NCI-H524 treated with DMSO at 0.1 percent for 48 hours (cell line): ENCODE results near the gene RHCG.

Experiments
- DNase-seq: peaks from one replicate; lab custom pipeline; 2025; lab: John Stamatoyannopoulos, UW

Gene RHCG

DNA sequence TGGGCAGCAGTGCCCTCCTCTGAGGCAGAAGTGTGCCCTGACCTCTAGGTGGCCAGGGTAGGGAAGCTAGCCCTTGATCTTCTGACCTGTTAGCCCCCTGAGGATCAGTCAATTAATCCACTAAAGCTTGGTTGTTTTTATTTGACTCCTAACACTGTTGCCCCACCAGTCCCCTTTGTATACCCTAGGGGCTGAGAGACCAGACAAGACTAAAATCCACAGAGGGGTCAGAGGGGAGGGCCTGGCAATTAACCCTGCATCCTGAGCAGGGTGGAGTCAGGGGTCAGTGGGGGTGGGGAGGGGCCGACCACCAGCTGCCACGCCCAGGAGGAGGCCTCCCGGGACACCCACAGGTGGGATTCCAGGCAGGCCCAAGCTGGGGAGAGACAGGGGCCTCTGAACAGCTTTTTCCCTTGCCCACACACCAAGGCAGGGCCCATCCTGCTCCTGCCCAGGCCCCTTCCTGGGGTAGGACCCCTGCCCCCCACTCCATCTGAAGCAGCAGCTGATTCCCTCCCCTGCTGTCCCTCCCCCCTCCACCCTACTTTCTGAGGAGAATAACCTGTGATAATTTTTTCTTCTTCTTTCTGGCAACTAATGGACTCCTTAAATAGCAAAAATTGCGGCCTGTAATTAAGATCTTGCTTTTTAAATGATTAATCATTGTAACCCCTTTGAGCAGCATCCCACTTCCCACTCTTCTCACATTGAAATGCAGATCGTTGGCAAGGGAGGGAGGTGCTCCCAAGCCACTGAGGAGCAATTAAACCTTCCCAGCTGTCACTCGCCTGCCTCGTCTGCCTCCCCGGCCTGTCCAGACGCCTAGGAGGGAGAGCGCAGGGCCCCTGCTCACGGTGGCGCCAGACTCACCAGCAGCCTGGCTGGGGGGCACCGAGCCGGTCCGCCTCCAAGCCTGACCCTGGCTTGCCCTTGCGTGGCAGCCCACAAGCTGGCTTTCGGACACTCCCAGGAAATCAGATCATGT is 51.9 kb downstream of the RHCG start:
- DNase-seq = peak; percentile 62

DNA sequence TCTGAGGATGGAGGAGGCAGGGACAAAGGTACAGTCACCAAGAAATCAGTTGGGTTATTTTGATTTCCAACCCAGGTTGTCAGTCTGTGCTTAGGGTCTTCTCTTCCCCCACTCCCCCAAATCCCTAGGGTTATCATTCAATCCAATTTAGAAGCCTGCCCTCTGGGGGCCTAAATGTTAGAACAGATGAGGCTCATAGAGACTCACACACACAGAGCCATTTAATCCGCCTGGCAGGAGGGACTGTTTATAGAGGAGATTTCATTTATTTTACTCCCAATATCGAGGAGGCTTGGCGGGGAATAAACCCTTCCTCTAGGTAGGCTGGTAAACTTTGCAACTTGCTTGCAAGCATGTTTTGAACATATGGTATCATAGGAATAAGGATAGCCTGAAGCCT is 52.8 kb downstream of the RHCG start:
- no peak for DNase-seq

DNA sequence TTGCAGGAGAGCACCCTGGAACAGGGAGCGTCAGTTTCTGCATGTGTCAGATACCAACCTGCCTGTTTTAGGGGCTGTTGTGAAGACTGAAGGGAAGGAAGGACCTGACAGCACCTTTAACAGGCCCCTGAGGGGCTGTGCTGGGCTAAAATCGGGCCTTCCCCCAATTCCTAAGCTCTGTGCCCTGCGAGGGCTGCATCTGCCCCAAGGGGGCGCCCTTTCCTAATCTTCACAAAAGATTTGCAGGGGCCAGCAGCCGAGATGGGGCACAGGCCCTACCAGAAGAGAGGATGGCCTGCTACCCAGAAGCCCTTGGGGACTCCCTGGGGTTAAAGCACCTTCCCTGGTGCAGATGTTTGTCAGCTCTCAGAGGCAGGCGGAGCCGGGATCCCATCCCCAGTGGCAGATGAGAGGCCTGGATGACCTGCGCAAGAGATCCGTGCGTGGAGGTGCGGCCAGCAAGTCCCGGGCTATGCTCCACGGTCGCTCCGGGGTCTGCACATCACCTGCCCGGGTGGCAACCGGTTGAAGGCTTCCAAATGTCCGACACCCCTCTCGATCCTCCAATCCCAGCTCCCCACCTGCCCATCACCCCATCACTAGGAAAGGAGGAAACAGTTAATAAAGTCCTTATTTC is 53.6 kb downstream of the RHCG start:
- no peak for DNase-seq

DNA sequence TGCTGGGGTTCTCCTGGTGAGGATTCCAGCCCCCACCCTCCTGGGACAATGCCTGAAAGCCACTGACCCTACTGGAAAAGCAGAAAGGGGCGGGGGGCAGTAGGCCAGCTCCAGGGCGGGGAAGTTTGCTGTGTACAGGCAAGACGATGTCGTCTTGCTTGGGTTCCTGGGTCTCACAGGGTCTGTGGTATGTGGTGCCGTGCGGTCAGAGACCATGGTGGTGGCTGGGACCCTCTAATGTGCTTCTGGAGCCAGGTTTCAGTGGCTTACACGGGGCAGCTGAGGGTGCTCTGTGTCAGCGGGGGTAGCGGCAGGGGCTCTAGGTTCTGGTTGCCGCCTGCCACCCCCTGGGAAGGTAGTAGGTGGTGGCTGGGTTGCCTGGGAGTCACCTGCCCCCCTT is 54.2 kb downstream of the RHCG start:
- no peak for DNase-seq

DNA sequence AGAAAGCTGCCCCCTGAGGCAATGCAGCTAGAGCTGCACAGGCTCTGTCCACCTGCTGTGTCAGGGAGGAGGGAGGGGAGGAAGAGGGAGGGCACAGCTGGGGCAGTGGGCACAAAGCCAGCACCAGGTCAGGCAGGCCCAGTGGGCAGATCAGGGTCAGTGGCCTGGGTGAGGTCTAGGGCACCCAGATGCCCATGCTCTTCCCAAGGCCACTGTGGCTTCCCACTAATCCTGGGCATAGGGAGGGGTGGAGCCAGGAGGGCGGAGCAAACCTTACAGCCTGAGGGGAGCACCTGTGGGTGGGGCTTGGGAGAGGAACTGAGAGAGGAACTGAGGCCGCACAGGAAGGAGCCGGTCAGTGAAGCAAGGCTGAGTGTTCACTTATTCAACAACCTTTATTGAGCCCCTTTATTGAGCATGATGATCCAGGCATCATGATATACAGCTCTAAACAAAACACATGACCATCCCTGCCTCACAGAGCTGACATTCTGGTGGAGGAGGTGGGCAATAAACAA is 55.0 kb downstream of the RHCG start:
- DNase-seq = no peak

- no peak for DNase-seq
Observed at GRCh38 chr15:89439764-89440163, 56.6 kb downstream of the RHCG start.

- DNase-seq = no peak
Observed at GRCh38 chr15:89436560-89437311, 59.6 kb downstream of the RHCG start.

DNA sequence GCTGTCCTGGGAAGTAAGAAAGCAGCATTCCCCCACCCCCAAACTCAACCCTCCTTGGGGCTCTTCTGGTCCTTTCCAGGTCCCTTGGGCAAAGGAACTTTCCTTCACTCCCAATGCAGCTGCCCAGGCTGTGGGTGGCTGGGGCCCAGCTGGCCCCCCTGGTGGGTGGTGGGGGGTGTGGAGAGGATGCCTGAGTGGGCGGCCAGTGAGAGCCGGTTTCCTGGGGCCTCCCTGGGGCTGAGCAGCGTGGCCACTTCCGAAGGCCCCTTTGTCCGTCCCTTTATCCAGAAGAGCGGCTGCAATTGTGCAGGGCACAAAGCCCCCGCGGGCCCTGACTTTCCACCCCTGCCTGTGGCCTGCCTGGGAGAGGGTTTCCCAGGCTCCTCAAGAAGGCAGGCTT is 61.0 kb downstream of the RHCG start:
- no peak for DNase-seq

DNA sequence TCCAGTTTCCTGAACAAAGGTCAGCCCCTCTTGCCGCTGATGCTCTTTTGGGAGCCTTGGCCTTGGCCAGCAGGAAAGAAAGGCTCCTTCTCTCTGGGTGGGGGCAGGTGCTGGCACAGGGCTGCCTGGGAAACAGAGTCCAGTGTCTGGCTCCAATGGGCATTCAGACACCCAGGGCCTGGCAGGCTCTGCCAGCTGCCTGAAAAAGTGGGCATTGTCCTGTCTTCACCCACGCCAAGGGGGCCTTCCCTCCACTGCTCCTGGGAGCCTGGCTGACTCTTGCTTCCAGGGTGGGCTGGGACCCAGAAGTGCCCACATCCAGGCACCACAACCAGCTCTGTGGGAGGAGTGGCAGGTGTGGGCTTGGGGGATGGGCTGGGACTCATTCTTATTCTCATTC is 62.7 kb downstream of the RHCG start:
- no peak for DNase-seq

- no peak for DNase-seq
Observed at GRCh38 chr15:89430530-89431341, 65.6 kb downstream of the RHCG start.

GRCh38 chr15:89429986-89430385 is 66.4 kb downstream of the RHCG start:
- DNase-seq = no peak

- DNase-seq = no peak
Observed at GRCh38 chr15:89429023-89429422, 67.4 kb downstream of the RHCG start.

GRCh38 chr15:89428246-89428645 is 68.1 kb downstream of the RHCG start:
- DNase-seq = no peak

DNA sequence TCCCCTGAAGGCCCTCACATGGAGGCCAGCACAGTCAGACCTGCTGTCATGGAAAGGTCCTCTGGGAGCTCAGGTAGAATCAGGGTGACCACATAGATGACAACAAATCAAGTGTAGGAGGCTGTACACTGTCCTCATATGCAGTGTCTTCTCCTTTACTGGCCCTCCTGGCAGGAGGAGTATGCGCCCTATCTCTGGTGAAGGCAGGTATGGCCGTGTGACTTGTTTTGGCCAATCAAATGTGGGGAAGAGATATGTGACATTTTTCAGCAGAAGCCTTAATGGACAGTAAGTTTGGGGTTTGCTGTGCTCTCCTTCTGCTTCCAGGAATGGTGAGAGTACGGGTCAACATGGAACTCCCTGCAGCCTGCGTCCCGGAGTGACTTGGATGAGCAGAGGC is 69.9 kb downstream of the RHCG start:
- DNase-seq = no peak

- no peak for DNase-seq
Observed at GRCh38 chr15:89423981-89424380, 72.4 kb downstream of the RHCG start.
